Effector memory CD8-positive, alpha-beta T cell (primary cell): ENCODE results near the gene TTBK2.
A peak's percentile ranks its signal among the peaks of the same experiment; 100 is the strongest.

Source experiments
- ATAC-seq: fragments of 150-1000 bp; cut with Tn5 transposase; replicated peaks from 2 replicates; pipeline ENCODE4 v1.10.0; 2021; ENCODE audit warnings: mild to moderate bottlenecking, moderate library complexity
- DNase-seq, 3 experiments: peaks; one replicate each; pipeline ENCODE4 v3.0.0; 2021
- H3K27ac Mint-ChIP-seq, 2 donors: one replicate each; pipeline ENCODE4 v1.8.0; 2022; ENCODE audit warnings: mild to moderate bottlenecking in 2 of 2, mixed read lengths in 2 of 2, moderate library complexity in 2 of 2
- H3K27me3 Mint-ChIP-seq, 2 donors: one replicate each; pipeline ENCODE4 v1.8.0; 2022; ENCODE audit warnings: mixed read lengths in 2 of 2
- H3K36me3 Mint-ChIP-seq: one replicate; pipeline ENCODE4 v1.8.0; 2022; ENCODE audit warnings: mild to moderate bottlenecking, moderate library complexity, mixed read lengths; ENCODE audit not compliant: insufficient read depth
- H3K4me1 Mint-ChIP-seq, 2 donors: one replicate each; pipeline ENCODE4 v1.8.0; 2022; ENCODE audit warnings: low read depth in 2 of 2, mixed read lengths in 2 of 2
- H3K4me3 Mint-ChIP-seq, 2 donors: one replicate each; pipeline ENCODE4 v1.8.0; 2022; ENCODE audit warnings: mild to moderate bottlenecking in 2 of 2, mixed read lengths in 2 of 2, moderate library complexity in 2 of 2
- H3K9me3 Mint-ChIP-seq, 2 donors: one replicate each; pipeline ENCODE4 v1.8.0; 2022; ENCODE audit warnings: mixed read lengths in 2 of 2

The TTBK2 gene

GRCh38 chr15:42880121-42880520 is 40.5 kb downstream of the TTBK2 start:
- Mint-ChIP-seq H3K27me3 (no peaks in the 10 kb centered on the region), H3K4me1 (peaks cover 6 to 7% of the 10 kb centered on the region in 2 donors), H3K9me3 (peaks cover 0 to 3% of the 10 kb centered on the region in 2 donors), H3K4me3 (no peak overlapping the region), H3K36me3 (peaks cover 5% of the 10 kb centered on the region), H3K27ac (peak overlapping the region in 1 of 2 donors; percentile 27)
- ATAC-seq = no peak
- no peak for DNase-seq

- ATAC-seq (no peak), DNase-seq (no peak)
- no peaks in the 10 kb centered on the region for H3K27me3 Mint-ChIP-seq
- H3K27ac Mint-ChIP-seq = no peak overlapping the region
- no peaks in the 10 kb centered on the region for H3K9me3 Mint-ChIP-seq
- no peak overlapping the region for H3K4me3 Mint-ChIP-seq
- H3K36me3 Mint-ChIP-seq = peaks cover 2% of the 10 kb centered on the region
- peaks cover 3 to 4% of the 10 kb centered on the region in 2 donors for H3K4me1 Mint-ChIP-seq
Observed at GRCh38 chr15:42879443-42879842, 41.1 kb downstream of the TTBK2 start.

- DNase-seq = no peak
- Mint-ChIP-seq H3K4me1 (peaks cover 3 to 4% of the 10 kb centered on the region in 2 donors), H3K27me3 (no peaks in the 10 kb centered on the region), H3K27ac (peak overlapping the region in 1 of 2 donors; percentile 16), H3K9me3 (no peaks in the 10 kb centered on the region), H3K36me3 (peaks cover 4% of the 10 kb centered on the region), H3K4me3 (no peak overlapping the region)
- no peak for ATAC-seq
Observed at GRCh38 chr15:42876224-42876623, 44.4 kb downstream of the TTBK2 start.

- no peaks in the 10 kb centered on the region for H3K9me3 Mint-ChIP-seq
- ATAC-seq = no peak
- no peak overlapping the region for H3K27ac Mint-ChIP-seq
- DNase-seq = no peak
- peaks cover 18% of the 10 kb centered on the region for H3K36me3 Mint-ChIP-seq
- H3K4me1 Mint-ChIP-seq = peaks cover 0 to 6% of the 10 kb centered on the region in 2 donors
- no peaks in the 10 kb centered on the region for H3K27me3 Mint-ChIP-seq
- no peak overlapping the region for H3K4me3 Mint-ChIP-seq
Observed at GRCh38 chr15:42868683-42869082, 51.9 kb downstream of the TTBK2 start.

GRCh38 chr15:42863572-42864239 is 56.9 kb downstream of the TTBK2 start:
- no peak for DNase-seq

GRCh38 chr15:42858999-42859789 is 61.4 kb downstream of the TTBK2 start:
- Mint-ChIP-seq H3K27ac (no peak overlapping the region), H3K4me1 (peaks cover 0 to 7% of the 10 kb centered on the region in 2 donors), H3K4me3 (no peak overlapping the region), H3K27me3 (no peaks in the 10 kb centered on the region), H3K9me3 (no peaks in the 10 kb centered on the region), H3K36me3 (peaks cover 8% of the 10 kb centered on the region)
- DNase-seq (no peak), ATAC-seq (no peak)

More at GRCh38 chr15:42863572-42864239, 56.9 kb downstream of the TTBK2 start:
- ATAC-seq = no peak
- Mint-ChIP-seq H3K4me1 (peaks cover 0 to 13% of the 10 kb centered on the region in 2 donors), H3K27ac (peak overlapping the region in 1 of 2 donors; percentile 18), H3K36me3 (peaks cover 6% of the 10 kb centered on the region), H3K9me3 (no peaks in the 10 kb centered on the region), H3K27me3 (no peaks in the 10 kb centered on the region), H3K4me3 (no peak overlapping the region)

GRCh38 chr15:42858540-42858939 is 62.0 kb downstream of the TTBK2 start:
- DNase-seq (no peak), ATAC-seq (no peak)
- H3K36me3 Mint-ChIP-seq = peaks cover 6% of the 10 kb centered on the region
- no peak overlapping the region for H3K4me3 Mint-ChIP-seq
- no peak overlapping the region for H3K27ac Mint-ChIP-seq
- H3K27me3 Mint-ChIP-seq = no peaks in the 10 kb centered on the region
- H3K9me3 Mint-ChIP-seq = no peaks in the 10 kb centered on the region
- peaks cover 0 to 5% of the 10 kb centered on the region in 2 donors for H3K4me1 Mint-ChIP-seq

GRCh38 chr15:42854576-42854975 is 66.0 kb downstream of the TTBK2 start:
- Mint-ChIP-seq H3K27me3 (no peaks in the 10 kb centered on the region), H3K4me3 (no peak overlapping the region), H3K36me3 (peaks cover 7% of the 10 kb centered on the region), H3K4me1 (no peaks in the 10 kb centered on the region), H3K9me3 (no peaks in the 10 kb centered on the region), H3K27ac (no peak overlapping the region)
- ATAC-seq (no peak), DNase-seq (no peak)

GRCh38 chr15:42849836-42850235 is 70.7 kb downstream of the TTBK2 start:
- ATAC-seq (no peak), DNase-seq (no peak)
- H3K4me1 Mint-ChIP-seq = no peaks in the 10 kb centered on the region
- no peaks in the 10 kb centered on the region for H3K27me3 Mint-ChIP-seq
- peaks cover 2% of the 10 kb centered on the region for H3K36me3 Mint-ChIP-seq
- no peak overlapping the region for H3K4me3 Mint-ChIP-seq
- H3K9me3 Mint-ChIP-seq = no peaks in the 10 kb centered on the region
- no peak overlapping the region for H3K27ac Mint-ChIP-seq

- H3K4me3 Mint-ChIP-seq = no peak overlapping the region
- peaks cover 2% of the 10 kb centered on the region for H3K36me3 Mint-ChIP-seq
Observed at GRCh38 chr15:42848846-42849245, 71.7 kb downstream of the TTBK2 start.

GRCh38 chr15:42846647-42847046 is 73.9 kb downstream of the TTBK2 start:
- peak overlapping the region in 1 of 2 donors; percentile 54 for H3K27ac Mint-ChIP-seq
- H3K27me3 Mint-ChIP-seq = no peaks in the 10 kb centered on the region
- H3K36me3 Mint-ChIP-seq = peaks cover 6% of the 10 kb centered on the region
- no peak overlapping the region for H3K4me3 Mint-ChIP-seq
- ATAC-seq (no peak), DNase-seq (no peak)
- no peaks in the 10 kb centered on the region for H3K4me1 Mint-ChIP-seq
- no peaks in the 10 kb centered on the region for H3K9me3 Mint-ChIP-seq

More at GRCh38 chr15:42848846-42849245, 71.7 kb downstream of the TTBK2 start:
- Mint-ChIP-seq H3K27ac (no peak overlapping the region), H3K27me3 (no peaks in the 10 kb centered on the region), H3K9me3 (no peaks in the 10 kb centered on the region), H3K4me1 (no peaks in the 10 kb centered on the region)
- DNase-seq (no peak), ATAC-seq (no peak)

- H3K9me3 Mint-ChIP-seq = no peaks in the 10 kb centered on the region
- H3K27me3 Mint-ChIP-seq = no peaks in the 10 kb centered on the region
- peaks cover 6% of the 10 kb centered on the region for H3K36me3 Mint-ChIP-seq
- no peak for ATAC-seq
- H3K27ac Mint-ChIP-seq = no peak overlapping the region
- DNase-seq = no peak
- H3K4me1 Mint-ChIP-seq = no peaks in the 10 kb centered on the region
- H3K4me3 Mint-ChIP-seq = no peak overlapping the region
Observed at GRCh38 chr15:42845581-42845980, 75.0 kb downstream of the TTBK2 start.

GRCh38 chr15:42843699-42844098 is 76.9 kb downstream of the TTBK2 start:
- H3K27me3 Mint-ChIP-seq = no peaks in the 10 kb centered on the region
- no peak overlapping the region for H3K4me3 Mint-ChIP-seq
- peaks cover 5% of the 10 kb centered on the region for H3K36me3 Mint-ChIP-seq
- H3K4me1 Mint-ChIP-seq = no peaks in the 10 kb centered on the region
- no peaks in the 10 kb centered on the region for H3K9me3 Mint-ChIP-seq
- no peak for ATAC-seq
- DNase-seq = no peak
- no peak overlapping the region for H3K27ac Mint-ChIP-seq

- ATAC-seq (no peak), DNase-seq (no peak)
- peaks cover 4% of the 10 kb centered on the region for H3K36me3 Mint-ChIP-seq
- H3K4me1 Mint-ChIP-seq = no peaks in the 10 kb centered on the region
- H3K27me3 Mint-ChIP-seq = no peaks in the 10 kb centered on the region
- H3K9me3 Mint-ChIP-seq = no peaks in the 10 kb centered on the region
- no peak overlapping the region for H3K27ac Mint-ChIP-seq
- H3K4me3 Mint-ChIP-seq = no peak overlapping the region
Observed at GRCh38 chr15:42836251-42836650, 84.3 kb downstream of the TTBK2 start.
